GM12865 (cell line): ENCODE measurements around the gene IL32.

Experiments used
- DNase-seq: peaks from one replicate; pipeline ENCODE4 v3.0.0; 2010; ENCODE audit warnings: low read depth
- H3K4me3 ChIP-seq: 2 replicates; pipeline ENCODE4 v1.5.1; 2011; ENCODE audit warnings: mild to moderate bottlenecking, low read depth, low read length, control low read depth
- TF ChIP-seq, protein P1 (sequence below): IDR thresholded peaks from 2 replicates; pipeline ENCODE4 v1.5.1; 2011; ENCODE audit warnings: low read length, control low read depth, low read depth, inconsistent platforms; ENCODE audit not compliant: insufficient read depth; ENCODE audit errors: missing control alignments

The IL32 gene

DNA sequence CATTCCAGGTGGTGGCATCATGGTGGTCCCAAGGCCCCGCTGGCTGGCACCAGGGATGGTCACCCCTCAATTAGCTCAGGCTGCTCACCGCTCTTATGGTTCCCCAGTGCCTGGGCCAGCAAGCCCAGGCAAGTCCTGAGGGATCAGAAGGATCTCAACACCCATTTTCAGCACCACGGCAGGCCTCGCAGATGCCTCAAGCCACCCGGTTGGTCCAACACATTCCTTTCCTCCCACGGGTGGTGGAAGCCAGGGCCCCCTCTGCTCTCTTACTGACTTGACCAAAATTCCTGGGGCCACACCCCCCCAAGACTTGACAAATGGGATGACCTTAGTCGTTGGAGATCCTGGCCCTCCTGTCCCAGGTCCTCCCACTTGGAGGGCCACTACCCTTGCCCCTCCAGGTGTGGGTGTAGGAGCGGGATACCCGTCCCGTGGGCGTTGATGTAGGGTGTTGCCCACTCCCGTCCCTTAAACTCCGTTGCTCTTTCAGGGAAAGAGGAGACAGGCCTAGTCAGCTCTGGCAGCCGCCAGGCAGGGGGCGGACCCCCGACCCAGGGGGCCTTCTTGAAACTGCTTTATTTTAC is 52.9 kb downstream of the IL32 start:
- TF ChIP-seq, protein P1, sequence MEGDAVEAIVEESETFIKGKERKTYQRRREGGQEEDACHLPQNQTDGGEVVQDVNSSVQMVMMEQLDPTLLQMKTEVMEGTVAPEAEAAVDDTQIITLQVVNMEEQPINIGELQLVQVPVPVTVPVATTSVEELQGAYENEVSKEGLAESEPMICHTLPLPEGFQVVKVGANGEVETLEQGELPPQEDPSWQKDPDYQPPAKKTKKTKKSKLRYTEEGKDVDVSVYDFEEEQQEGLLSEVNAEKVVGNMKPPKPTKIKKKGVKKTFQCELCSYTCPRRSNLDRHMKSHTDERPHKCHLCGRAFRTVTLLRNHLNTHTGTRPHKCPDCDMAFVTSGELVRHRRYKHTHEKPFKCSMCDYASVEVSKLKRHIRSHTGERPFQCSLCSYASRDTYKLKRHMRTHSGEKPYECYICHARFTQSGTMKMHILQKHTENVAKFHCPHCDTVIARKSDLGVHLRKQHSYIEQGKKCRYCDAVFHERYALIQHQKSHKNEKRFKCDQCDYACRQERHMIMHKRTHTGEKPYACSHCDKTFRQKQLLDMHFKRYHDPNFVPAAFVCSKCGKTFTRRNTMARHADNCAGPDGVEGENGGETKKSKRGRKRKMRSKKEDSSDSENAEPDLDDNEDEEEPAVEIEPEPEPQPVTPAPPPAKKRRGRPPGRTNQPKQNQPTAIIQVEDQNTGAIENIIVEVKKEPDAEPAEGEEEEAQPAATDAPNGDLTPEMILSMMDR: no peak
- DNase-seq: no peak
- H3K4me3 ChIP-seq: no peak overlapping the region

DNA sequence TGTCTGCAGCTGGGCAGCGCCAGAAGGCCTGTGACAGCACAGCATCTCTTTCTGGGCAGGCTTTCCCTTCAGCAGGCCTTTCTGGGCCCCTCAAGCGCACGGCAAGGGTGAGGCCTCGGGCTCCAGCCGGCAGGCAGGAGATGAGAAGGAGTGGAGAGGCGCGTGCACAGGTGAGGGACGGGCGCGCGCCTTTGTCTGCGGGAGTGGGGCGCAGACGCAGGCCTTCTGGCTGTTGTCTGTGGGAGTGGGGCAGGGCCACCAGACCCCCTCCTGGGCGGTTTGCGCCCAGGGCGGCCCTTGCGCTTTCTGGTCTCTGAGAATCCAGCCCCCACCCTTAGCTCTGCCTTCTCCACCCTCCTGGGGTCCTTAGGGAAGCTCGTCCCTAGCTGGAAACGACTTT is 53.4 kb downstream of the IL32 start:
- TF ChIP-seq, protein P1: no peak
- DNase-seq: no peak
- H3K4me3 ChIP-seq: no peak overlapping the region
